ENCODE measurements around the gene ZNF710.

DNA sequence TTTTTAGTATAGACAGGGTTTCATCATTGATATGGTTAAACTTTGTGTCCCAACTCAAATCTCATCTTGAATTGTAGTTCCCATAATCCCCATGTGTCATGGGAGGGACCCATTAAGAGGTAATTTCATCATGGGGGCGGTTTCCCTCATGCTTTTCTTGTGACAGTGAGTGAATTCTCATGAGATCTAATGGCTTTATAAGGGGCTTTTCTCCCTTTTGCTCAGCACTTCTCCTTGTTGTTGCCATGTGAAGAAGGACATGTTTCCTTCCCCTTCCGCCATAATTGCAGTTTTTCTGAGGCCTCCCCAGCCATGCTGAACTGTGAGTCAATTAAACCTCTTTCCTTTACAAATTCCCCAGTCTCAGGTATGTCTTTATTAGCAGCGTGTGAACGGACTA lies 20.2 kb upstream of the ZNF710 start:
- TF ChIP-seq, protein P1, sequence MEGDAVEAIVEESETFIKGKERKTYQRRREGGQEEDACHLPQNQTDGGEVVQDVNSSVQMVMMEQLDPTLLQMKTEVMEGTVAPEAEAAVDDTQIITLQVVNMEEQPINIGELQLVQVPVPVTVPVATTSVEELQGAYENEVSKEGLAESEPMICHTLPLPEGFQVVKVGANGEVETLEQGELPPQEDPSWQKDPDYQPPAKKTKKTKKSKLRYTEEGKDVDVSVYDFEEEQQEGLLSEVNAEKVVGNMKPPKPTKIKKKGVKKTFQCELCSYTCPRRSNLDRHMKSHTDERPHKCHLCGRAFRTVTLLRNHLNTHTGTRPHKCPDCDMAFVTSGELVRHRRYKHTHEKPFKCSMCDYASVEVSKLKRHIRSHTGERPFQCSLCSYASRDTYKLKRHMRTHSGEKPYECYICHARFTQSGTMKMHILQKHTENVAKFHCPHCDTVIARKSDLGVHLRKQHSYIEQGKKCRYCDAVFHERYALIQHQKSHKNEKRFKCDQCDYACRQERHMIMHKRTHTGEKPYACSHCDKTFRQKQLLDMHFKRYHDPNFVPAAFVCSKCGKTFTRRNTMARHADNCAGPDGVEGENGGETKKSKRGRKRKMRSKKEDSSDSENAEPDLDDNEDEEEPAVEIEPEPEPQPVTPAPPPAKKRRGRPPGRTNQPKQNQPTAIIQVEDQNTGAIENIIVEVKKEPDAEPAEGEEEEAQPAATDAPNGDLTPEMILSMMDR (IDR thresholded peaks at IDR 0.05) = no peak
- no peak for TF ChIP-seq POLR2A (IDR thresholded peaks at IDR 0.05)
- TF ChIP-seq EP300 (IDR thresholded peaks at IDR 0.05; ENCODE audit: low read depth) = no peak
- TF ChIP-seq POLR2AphosphoS5 (IDR thresholded peaks at IDR 0.05) = no peak
